HG02678 (cell line): ENCODE data around the gene TPSAB1.
"Not testable (repeated sequence)": the region's sequence is repeated elsewhere in the genome, so short reads cannot be mapped to it uniquely, and the experiment has no call there.

Experiments
- ATAC-seq: cut with Tn5 transposase; IDR thresholded peaks from one replicate; pipeline ENCODE4 v1.9.1; 2021; ENCODE audit warnings: mild to moderate bottlenecking, moderate library complexity; ENCODE audit not compliant: unreplicated experiment

TPSAB1 gene

GRCh38 chr16:1240436-1240835, at the start of gene TPSAB1:
Gene TPSAB1 (plus strand): TSS chr16:1240705. CDS start chr16:1240939, 234 bp downstream.
- not testable (repeated sequence) for ATAC-seq

- not testable (repeated sequence) for ATAC-seq
Measured at GRCh38 chr16:1190789-1191188, 49.7 kb upstream of the TPSAB1 start.

GRCh38 chr16:1192384-1193073, 48.0 kb upstream of the TPSAB1 start:
- ATAC-seq, result no peak

GRCh38 chr16:1193143-1193824, 47.2 kb upstream of the TPSAB1 start:
- ATAC-seq, result no peak

- no peak for ATAC-seq
Measured at GRCh38 chr16:1193825-1194581, 46.5 kb upstream of the TPSAB1 start.

- no peak for ATAC-seq
Measured at GRCh38 chr16:1194665-1195392, 45.7 kb upstream of the TPSAB1 start.

GRCh38 chr16:1195393-1195666, 45.2 kb upstream of the TPSAB1 start:
- ATAC-seq, result no peak

GRCh38 chr16:1196494-1196893, 44.0 kb upstream of the TPSAB1 start:
- ATAC-seq, result no peak

- no peak for ATAC-seq
Measured at GRCh38 chr16:1197237-1197866, 43.2 kb upstream of the TPSAB1 start.

GRCh38 chr16:1198194-1198593, 42.3 kb upstream of the TPSAB1 start:
- ATAC-seq, result no peak

GRCh38 chr16:1198671-1199346, 41.7 kb upstream of the TPSAB1 start:
- not testable (repeated sequence) for ATAC-seq

GRCh38 chr16:1199347-1200013, 41.0 kb upstream of the TPSAB1 start:
- no peak for ATAC-seq

- no peak for ATAC-seq
Measured at GRCh38 chr16:1200014-1200627, 40.4 kb upstream of the TPSAB1 start.

GRCh38 chr16:1201444-1201843, 39.1 kb upstream of the TPSAB1 start:
- ATAC-seq, result no peak

- no peak for ATAC-seq
Measured at GRCh38 chr16:1202274-1202673, 38.2 kb upstream of the TPSAB1 start.

- ATAC-seq, result no peak
Measured at GRCh38 chr16:1204933-1205332, 35.6 kb upstream of the TPSAB1 start.

GRCh38 chr16:1206326-1206725, 34.2 kb upstream of the TPSAB1 start:
- no peak for ATAC-seq

- no peak for ATAC-seq
Measured at GRCh38 chr16:1206786-1207185, 33.7 kb upstream of the TPSAB1 start.

GRCh38 chr16:1208239-1208830, 32.2 kb upstream of the TPSAB1 start:
- no peak for ATAC-seq
